Subcutaneous abdominal adipose tissue (tissue), 5 donors: ENCODE results near the gene BANP.
"Not testable (repeated sequence)": the region's sequence is repeated elsewhere in the genome, so short reads cannot be mapped to it uniquely, and the experiment has no call there.

ENCODE experiments used
- H3K27ac ChIP-seq: one replicate; pipeline ENCODE4 v1.7.0; 2013; ENCODE audit warnings: low read depth, mild to moderate bottlenecking, inconsistent platforms, low read length, moderate library complexity
- H3K27me3 ChIP-seq, 5 donors: one replicate each; pipeline ENCODE4 v1.7.0; 2013; ENCODE audit warnings: low read length in 5 of 5, inconsistent platforms in 1 of 5; ENCODE audit not compliant: control insufficient read depth in 5 of 5, insufficient read depth in 4 of 5
- H3K36me3 ChIP-seq, 5 donors: one replicate each; pipeline ENCODE4 v1.7.0; 2013; ENCODE audit warnings: low read length in 5 of 5; ENCODE audit not compliant: control insufficient read depth in 5 of 5, insufficient read depth in 5 of 5
- H3K4me1 ChIP-seq, 5 donors: one replicate each; pipeline ENCODE4 v1.7.0; 2013; ENCODE audit warnings: low read length in 5 of 5, mild to moderate bottlenecking in 3 of 5, moderate library complexity in 1 of 5; ENCODE audit not compliant: control insufficient read depth in 5 of 5, insufficient read depth in 5 of 5
- H3K4me3 ChIP-seq, 5 donors: one replicate each; pipeline ENCODE4 v1.7.0; 2013; ENCODE audit warnings: low read length in 5 of 5, low read depth in 1 of 5
- H3K9ac ChIP-seq, 5 donors: one replicate each; pipeline ENCODE4 v1.7.0; 2013; ENCODE audit warnings: low read length in 5 of 5, mild to moderate bottlenecking in 4 of 5, moderate library complexity in 3 of 5
- H3K9me3 ChIP-seq, 5 donors: one replicate each; pipeline ENCODE4 v1.7.0; 2013; ENCODE audit warnings: low read length in 5 of 5; ENCODE audit not compliant: control insufficient read depth in 5 of 5
- donor health status: healthy.
- donor health status: healthy.
- donor health status: healthy.
- donor health status: healthy.
- donor health status: healthy.

BANP gene

GRCh38 chr16:88025828-88026555 lies 74.8 kb downstream of the BANP start:
- not testable (repeated sequence) for H3K9me3 ChIP-seq, H3K9ac ChIP-seq, H3K27me3 ChIP-seq, H3K4me3 ChIP-seq, H3K27ac ChIP-seq
- Histone ChIP-seq H3K36me3 (peaks cover 0 to 30% (median 17%) of the 10 kb centered on the region in 5 donors), H3K4me1 (peaks cover 0 to 21% (median 15%) of the 10 kb centered on the region in 5 donors)

GRCh38 chr16:88026964-88027938 lies 76.0 kb downstream of the BANP start:
- H3K4me3 ChIP-seq, result no peak overlapping the region
- H3K9me3 ChIP-seq, result no peaks in the 10 kb centered on the region
- H3K4me1 ChIP-seq, result peaks cover 0 to 11% (median 3%) of the 10 kb centered on the region in 5 donors
- no peak overlapping the region for H3K9ac ChIP-seq
- no peaks in the 10 kb centered on the region for H3K27me3 ChIP-seq
- peaks cover 0 to 29% (median 17%) of the 10 kb centered on the region in 5 donors for H3K36me3 ChIP-seq
- H3K27ac ChIP-seq, result no peak overlapping the region

- not testable (repeated sequence) for H3K27me3 ChIP-seq, H3K9ac ChIP-seq, H3K4me1 ChIP-seq, H3K27ac ChIP-seq, H3K9me3 ChIP-seq, H3K4me3 ChIP-seq
- H3K36me3 ChIP-seq, result peaks cover 0 to 25% (median 17%) of the 10 kb centered on the region in 5 donors
These were observed 77.1 kb downstream of the BANP start for GRCh38 chr16:88028177-88028930.

GRCh38 chr16:88030498-88030897 lies 79.3 kb downstream of the BANP start:
- no peaks in the 10 kb centered on the region for H3K27me3 ChIP-seq
- peaks cover 0 to 41% (median 27%) of the 10 kb centered on the region in 5 donors for H3K36me3 ChIP-seq
- no peaks in the 10 kb centered on the region for H3K9me3 ChIP-seq
- no peak overlapping the region for H3K9ac ChIP-seq
- H3K4me1 ChIP-seq, result peaks cover 0 to under 1% (median 0%) of the 10 kb centered on the region in 5 donors
- H3K27ac ChIP-seq, result no peak overlapping the region
- H3K4me3 ChIP-seq, result no peak overlapping the region

GRCh38 chr16:88030961-88031360 lies 79.7 kb downstream of the BANP start:
- not testable (repeated sequence) for H3K9ac ChIP-seq, H3K27ac ChIP-seq, H3K4me3 ChIP-seq, H3K4me1 ChIP-seq, H3K27me3 ChIP-seq, H3K9me3 ChIP-seq
- H3K36me3 ChIP-seq, result peaks cover 0 to 44% (median 32%) of the 10 kb centered on the region in 5 donors

GRCh38 chr16:88033003-88033740 lies 81.9 kb downstream of the BANP start:
- not testable (repeated sequence) for H3K9ac ChIP-seq, H3K4me3 ChIP-seq, H3K27me3 ChIP-seq, H3K4me1 ChIP-seq, H3K27ac ChIP-seq, H3K9me3 ChIP-seq
- peaks cover 0 to 35% (median 33%) of the 10 kb centered on the region in 5 donors for H3K36me3 ChIP-seq

GRCh38 chr16:88034770-88035169 lies 83.5 kb downstream of the BANP start:
- Histone ChIP-seq H3K9ac (no peak overlapping the region), H3K9me3 (no peaks in the 10 kb centered on the region), H3K36me3 (peaks cover 0 to 49% (median 40%) of the 10 kb centered on the region in 5 donors), H3K4me1 (peaks cover 0 to 3% (median 0%) of the 10 kb centered on the region in 5 donors), H3K27ac (no peak overlapping the region), H3K27me3 (no peaks in the 10 kb centered on the region), H3K4me3 (no peak overlapping the region)

- no peaks in the 10 kb centered on the region for H3K27me3 ChIP-seq
- no peak overlapping the region for H3K4me3 ChIP-seq
- H3K36me3 ChIP-seq, result peaks cover 0 to 53% (median 40%) of the 10 kb centered on the region in 5 donors
These were observed 84.1 kb downstream of the BANP start for GRCh38 chr16:88035292-88035691.

GRCh38 chr16:88035884-88036639 lies 84.8 kb downstream of the BANP start:
- peaks cover 0 to 53% (median 36%) of the 10 kb centered on the region in 5 donors for H3K36me3 ChIP-seq
- not testable (repeated sequence) for H3K4me3 ChIP-seq, H3K9ac ChIP-seq, H3K9me3 ChIP-seq, H3K4me1 ChIP-seq, H3K27me3 ChIP-seq, H3K27ac ChIP-seq

More at GRCh38 chr16:88035292-88035691, 84.1 kb downstream of the BANP start:
- H3K9ac ChIP-seq, result no peak overlapping the region
- H3K27ac ChIP-seq, result no peak overlapping the region
- no peaks in the 10 kb centered on the region for H3K9me3 ChIP-seq
- H3K4me1 ChIP-seq, result peaks cover 0 to 3% (median 0%) of the 10 kb centered on the region in 5 donors
